Osteocyte (in vitro differentiated cells): ENCODE data around the gene UGT1A5. TPM values are rescaled to one million over a fixed set of nuclear protein-coding genes. Genes with fewer than 3 reads are reported as not detected.

Experiments used
- DNase-seq: peaks from one replicate; pipeline ENCODE4 v3.0.0; 2021; ENCODE audit warnings: mixed read lengths; ENCODE audit not compliant: unreplicated experiment; ENCODE audit errors: extremely low spot score
- H3K27ac Mint-ChIP-seq: one replicate; pipeline ENCODE4 v1.8.0; 2021; ENCODE audit warnings: mild to moderate bottlenecking, mixed read lengths; ENCODE audit not compliant: unreplicated experiment
- H3K27me3 Mint-ChIP-seq: one replicate; pipeline ENCODE4 v1.8.0; 2021; ENCODE audit warnings: mixed read lengths; ENCODE audit not compliant: unreplicated experiment
- H3K36me3 Mint-ChIP-seq: one replicate; pipeline ENCODE4 v1.8.0; 2021; ENCODE audit warnings: mixed read lengths; ENCODE audit not compliant: unreplicated experiment
- H3K4me1 Mint-ChIP-seq: one replicate; pipeline ENCODE4 v1.8.0; 2021; ENCODE audit warnings: mixed read lengths; ENCODE audit not compliant: unreplicated experiment
- H3K4me3 Mint-ChIP-seq: one replicate; pipeline ENCODE4 v1.8.0; 2021; ENCODE audit warnings: mild to moderate bottlenecking, moderate library complexity, mixed read lengths; ENCODE audit not compliant: unreplicated experiment
- H3K9me3 Mint-ChIP-seq: one replicate; pipeline ENCODE4 v1.8.0; 2021; ENCODE audit warnings: mixed read lengths; ENCODE audit not compliant: unreplicated experiment
- CTCF ChIP-seq: fragments of 200-600 bp; sonication (generic); IDR thresholded peaks from 2 replicates; pipeline ENCODE4 v1.5.0; 2021; ENCODE audit warnings: antibody characterized with exemption, mild to moderate bottlenecking, moderate library complexity
- total RNA-seq: library from RNA; stranded (reverse); gene quantifications from 2 replicates; pipeline ENCODE4 v1.2.1, GENCODE V29; 2021

The UGT1A5 gene
- total RNA-seq, 1 donor from 2014 or later = not detected

GRCh38 chr2:233773854-233774253 lies 61.1 kb downstream of the UGT1A5 start:
- H3K9me3 Mint-ChIP-seq = peaks cover 7% of the 10 kb centered on the region
- no peak for DNase-seq
- H3K4me3 Mint-ChIP-seq = no peak overlapping the region
- no peak overlapping the region for H3K27ac Mint-ChIP-seq
- no peaks in the 10 kb centered on the region for H3K4me1 Mint-ChIP-seq
- no peaks in the 10 kb centered on the region for H3K36me3 Mint-ChIP-seq
- TF ChIP-seq CTCF = no peak
- H3K27me3 Mint-ChIP-seq = peaks cover 12% of the 10 kb centered on the region

- TF ChIP-seq CTCF = no peak
- Mint-ChIP-seq H3K4me3 (no peak overlapping the region), H3K9me3 (peaks cover 7% of the 10 kb centered on the region), H3K27me3 (peaks cover 11% of the 10 kb centered on the region), H3K27ac (no peak overlapping the region), H3K4me1 (no peaks in the 10 kb centered on the region), H3K36me3 (no peaks in the 10 kb centered on the region)
- DNase-seq = no peak
Measured at GRCh38 chr2:233775414-233775813, 62.7 kb downstream of the UGT1A5 start.

- DNase-seq = no peak
- Mint-ChIP-seq H3K27ac (no peak within 1 kb of the TSS), H3K4me1 (no peaks in the 10 kb centered on the region), H3K4me3 (no peak within 1 kb of the TSS), H3K27me3 (peaks cover 30% of the 10 kb centered on the region), H3K36me3 (no peaks in the 10 kb centered on the region), H3K9me3 (peaks cover 18% of the 10 kb centered on the region)
- TF ChIP-seq CTCF = no peak
Measured at GRCh38 chr2:233778030-233778429, 65.3 kb downstream of the UGT1A5 start, which contains the start of gene MROH2A. MROH2A (plus strand) TSS chr2:233778330; CDS start chr2:233779359, 1,029 bp downstream.

GRCh38 chr2:233779722-233780121 lies 67.0 kb downstream of the UGT1A5 start:
- peaks cover 32% of the 10 kb centered on the region for H3K27me3 Mint-ChIP-seq
- no peak overlapping the region for H3K4me3 Mint-ChIP-seq
- H3K36me3 Mint-ChIP-seq = no peaks in the 10 kb centered on the region
- no peak for TF ChIP-seq CTCF
- H3K27ac Mint-ChIP-seq = no peak overlapping the region
- no peak for DNase-seq
- H3K4me1 Mint-ChIP-seq = no peaks in the 10 kb centered on the region
- peaks cover 18% of the 10 kb centered on the region for H3K9me3 Mint-ChIP-seq

GRCh38 chr2:233780771-233781170 lies 68.1 kb downstream of the UGT1A5 start:
- Mint-ChIP-seq H3K4me1 (no peaks in the 10 kb centered on the region), H3K9me3 (peaks cover 18% of the 10 kb centered on the region), H3K4me3 (no peak overlapping the region), H3K36me3 (no peaks in the 10 kb centered on the region), H3K27me3 (peaks cover 35% of the 10 kb centered on the region), H3K27ac (no peak overlapping the region)
- no peak for TF ChIP-seq CTCF
- no peak for DNase-seq
